ENCODE results near the gene CEP135.
A peak's percentile ranks its signal among the peaks of the same experiment; 100 is the strongest.
"Not testable (repeated sequence)": the region's sequence is repeated elsewhere in the genome, so short reads cannot be mapped to it uniquely, and the experiment has no call there.

CEP135 gene

DNA sequence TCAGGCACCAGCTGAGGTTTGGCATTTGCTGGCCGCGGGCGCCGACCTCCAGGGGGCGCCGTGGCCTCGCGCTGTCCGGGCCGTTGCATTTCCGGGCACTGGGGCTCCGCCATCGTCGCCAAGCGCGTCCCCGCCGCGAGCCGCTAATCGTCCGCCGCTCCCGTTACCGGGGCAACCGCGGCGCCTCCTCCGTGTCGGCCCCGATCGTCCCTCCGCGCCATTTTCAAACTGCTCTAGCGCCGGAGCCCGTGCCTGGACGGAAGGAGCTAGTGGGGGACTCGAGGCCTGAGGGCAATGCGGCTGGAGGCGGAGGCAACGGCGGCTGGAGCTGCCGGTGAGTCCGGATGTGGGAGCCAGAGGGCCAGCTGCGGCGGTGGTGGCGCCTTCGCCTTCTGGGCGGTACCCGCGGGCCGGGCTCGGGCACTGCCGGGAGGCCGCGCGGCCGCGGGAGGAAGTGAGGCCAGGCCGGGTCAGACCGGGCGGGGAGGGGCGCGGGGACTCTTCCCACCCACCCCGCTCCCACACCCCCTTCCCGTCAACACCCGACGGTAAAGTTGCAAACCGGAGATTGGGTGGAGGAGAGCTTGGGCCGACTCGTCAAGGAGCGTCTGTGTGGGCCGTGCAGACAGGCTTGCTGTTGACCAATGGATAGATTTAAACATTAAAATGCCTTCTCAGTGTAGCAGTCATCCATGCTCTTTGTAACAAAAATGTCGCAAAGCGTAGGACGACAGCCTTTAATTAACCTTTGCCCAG lies at the start of gene CEP135:
Gene CEP135 (plus strand): TSS at position 220 of the 756 bp plus-strand sequence. CDS start 3,186 bp downstream, outside the sequence.
- H3K4me3 ChIP-seq (ENCODE audit: low read depth, low read length): peak within 1 kb of the TSS; percentile 88

DNA sequence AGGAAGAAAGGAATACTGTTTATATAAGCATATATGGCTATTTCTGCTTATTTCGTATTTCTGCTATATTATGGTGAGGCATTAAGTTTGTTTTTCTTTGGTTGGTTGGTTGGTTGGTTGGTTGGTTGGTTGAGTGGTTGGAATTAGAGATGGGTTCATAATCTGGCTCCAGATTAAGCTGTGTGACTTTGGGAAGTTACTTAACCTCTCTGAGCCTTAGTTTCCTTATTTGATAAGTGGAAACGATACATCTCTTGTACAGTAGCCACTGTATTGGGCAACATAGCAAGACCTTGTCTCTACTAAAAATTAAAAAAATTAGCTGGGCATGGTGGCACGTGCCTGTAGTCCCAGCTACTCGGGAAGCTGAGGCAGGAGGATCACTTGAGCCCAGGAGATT lies 46.1 kb upstream of the CEP135 start:
- no peak overlapping the region for H3K4me3 ChIP-seq (ENCODE audit: low read depth, low read length)

- no peak overlapping the region for H3K4me3 ChIP-seq (ENCODE audit: low read depth, low read length)
Observed at GRCh38 chr4:55903577-55903976, 45.2 kb upstream of the CEP135 start.

DNA sequence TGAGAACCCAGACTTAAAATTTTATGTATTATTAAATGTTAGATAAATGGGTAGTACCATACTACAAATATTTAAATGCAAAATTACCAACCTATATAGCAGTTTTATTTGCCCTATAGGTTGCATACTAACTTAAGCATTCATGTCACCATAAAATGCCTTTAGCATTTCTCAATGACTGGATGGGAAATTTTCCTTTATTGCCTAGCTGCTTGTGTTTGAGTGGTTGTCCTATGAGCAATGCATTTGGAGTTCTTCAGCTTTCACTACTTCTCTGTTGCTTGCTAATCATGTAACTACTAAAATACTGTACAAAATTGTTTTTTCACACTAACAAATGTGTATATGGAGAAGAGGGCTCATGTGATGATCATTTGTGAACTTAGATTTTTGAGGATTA lies 44.2 kb upstream of the CEP135 start:
- H3K4me3 ChIP-seq (ENCODE audit: low read depth, low read length): no peak overlapping the region

- H3K4me3 ChIP-seq (ENCODE audit: low read depth, low read length): no peak overlapping the region
Observed at GRCh38 chr4:55906323-55906722, 42.4 kb upstream of the CEP135 start.

DNA sequence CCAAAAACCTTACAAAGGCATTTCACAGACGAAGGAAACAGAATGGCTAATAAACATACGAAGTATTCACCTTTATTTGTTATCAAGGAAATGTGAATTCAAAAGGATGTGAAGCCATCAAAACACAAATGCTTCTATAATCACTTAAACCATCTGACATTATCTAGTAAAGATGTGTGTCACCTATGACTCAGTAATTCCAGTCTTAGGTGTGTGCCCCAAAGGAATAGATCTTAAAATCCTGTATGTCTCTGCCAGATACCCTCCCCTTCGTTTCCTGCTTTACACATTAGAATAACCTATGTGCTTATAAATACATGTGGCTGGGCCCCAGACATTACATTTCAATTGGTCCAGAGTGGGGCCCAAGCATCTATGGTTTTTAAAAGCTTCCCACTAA lies 41.8 kb upstream of the CEP135 start:
- no peak overlapping the region for H3K4me3 ChIP-seq (ENCODE audit: low read depth, low read length)

DNA sequence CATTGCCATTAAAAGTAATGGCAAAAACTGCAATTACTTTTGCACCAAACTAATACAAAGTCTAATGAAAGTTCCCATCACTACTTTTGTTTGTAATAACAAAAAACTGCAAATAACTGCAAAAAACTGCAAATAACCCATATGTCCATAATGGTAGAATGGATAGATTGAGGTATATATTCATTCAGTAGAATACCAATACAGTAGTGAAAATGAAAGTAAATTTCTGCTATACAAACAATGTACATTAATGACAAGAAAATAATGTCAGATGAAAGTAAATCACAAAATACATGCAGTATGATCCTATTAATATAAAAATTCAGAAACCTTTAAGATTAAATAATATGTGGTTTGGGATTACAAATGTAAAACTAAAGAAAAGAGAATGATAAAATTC lies 41.3 kb upstream of the CEP135 start:
- no peak overlapping the region for H3K4me3 ChIP-seq (ENCODE audit: low read depth, low read length)

GRCh38 chr4:55910140-55910539 lies 38.6 kb upstream of the CEP135 start:
- no peak overlapping the region for H3K4me3 ChIP-seq (ENCODE audit: low read depth, low read length)

DNA sequence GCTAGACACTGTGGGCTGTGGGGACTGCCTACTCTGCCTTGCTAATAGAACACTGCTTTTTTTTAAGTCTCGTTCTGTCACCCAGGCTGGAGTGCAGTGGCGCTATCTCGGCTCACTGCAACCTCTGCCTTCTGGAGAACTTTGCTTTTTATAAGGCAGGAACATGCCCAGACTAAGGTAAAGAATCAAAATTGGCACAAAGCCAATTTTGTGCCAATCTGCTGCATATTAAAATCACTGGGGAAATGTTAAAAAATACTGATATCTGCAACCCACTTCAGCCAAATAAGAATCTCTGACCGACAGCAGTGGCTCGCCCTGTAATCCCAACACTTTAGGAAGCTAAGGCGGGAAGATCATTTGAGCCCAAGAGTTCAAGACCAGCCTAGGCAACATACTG lies 36.5 kb upstream of the CEP135 start:
- H3K4me3 ChIP-seq (ENCODE audit: low read depth, low read length): no peak overlapping the region

DNA sequence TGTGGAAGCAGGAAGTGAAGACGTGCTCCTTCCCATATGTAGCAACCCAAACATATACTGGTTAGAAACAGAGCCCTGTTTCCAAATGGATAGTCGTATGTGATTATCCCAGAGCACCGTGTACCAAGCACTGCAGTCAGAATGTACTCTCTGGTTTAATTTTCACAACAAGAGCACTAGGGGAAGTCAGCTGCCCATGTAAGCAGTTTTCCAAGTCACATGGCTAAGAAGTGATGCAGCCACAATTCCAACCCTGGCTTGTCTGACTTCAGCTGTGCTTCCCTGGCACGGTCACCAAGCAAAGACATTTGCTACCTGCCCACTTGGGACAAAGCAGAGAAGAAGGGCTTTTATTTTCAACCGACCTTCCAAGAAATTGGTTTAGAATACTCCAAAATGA lies 28.2 kb upstream of the CEP135 start:
- no peak overlapping the region for H3K4me3 ChIP-seq (ENCODE audit: low read depth, low read length)

DNA sequence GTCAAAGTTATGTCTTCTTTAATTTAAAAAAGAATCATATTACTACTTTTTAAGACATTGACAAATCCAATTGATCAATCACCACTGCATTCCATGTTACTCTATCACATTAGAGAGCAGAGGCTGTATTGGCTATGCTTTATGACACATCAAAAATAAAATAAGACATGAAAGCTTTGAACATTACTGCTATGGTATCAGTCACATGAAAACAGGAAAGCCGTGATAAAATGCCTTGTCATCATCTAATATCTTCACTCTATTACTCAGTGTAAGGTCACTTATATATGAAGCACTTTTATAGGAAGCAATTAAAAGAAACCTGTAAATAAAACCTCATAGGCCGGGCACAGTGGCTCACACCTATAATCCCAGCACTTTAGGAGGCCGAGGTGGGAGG lies 27.7 kb upstream of the CEP135 start:
- H3K4me3 ChIP-seq (ENCODE audit: low read depth, low read length): no peak overlapping the region

DNA sequence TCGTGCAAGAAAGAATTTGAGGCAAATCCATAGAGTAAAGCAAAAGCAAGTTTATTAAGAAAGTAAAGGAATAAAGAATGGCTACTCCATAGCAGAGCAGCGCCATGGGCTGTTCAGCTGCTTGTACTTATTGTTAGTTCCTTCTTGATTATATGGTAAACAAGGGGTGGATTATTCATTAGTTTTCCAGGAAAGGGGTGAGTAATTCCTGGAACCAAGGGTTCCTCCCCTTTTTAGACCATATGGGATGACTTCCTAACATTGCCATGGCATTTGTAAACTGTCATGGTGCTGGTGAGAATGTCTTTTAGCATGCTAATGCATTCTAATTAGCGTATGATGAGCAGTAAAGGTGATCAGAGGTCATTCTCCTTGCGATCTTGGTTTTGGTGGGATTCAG lies 23.5 kb upstream of the CEP135 start:
- no peak overlapping the region for H3K4me3 ChIP-seq (ENCODE audit: low read depth, low read length)

- H3K4me3 ChIP-seq (ENCODE audit: low read depth, low read length): no peak overlapping the region
Observed at GRCh38 chr4:55926610-55927009, 22.1 kb upstream of the CEP135 start.

DNA sequence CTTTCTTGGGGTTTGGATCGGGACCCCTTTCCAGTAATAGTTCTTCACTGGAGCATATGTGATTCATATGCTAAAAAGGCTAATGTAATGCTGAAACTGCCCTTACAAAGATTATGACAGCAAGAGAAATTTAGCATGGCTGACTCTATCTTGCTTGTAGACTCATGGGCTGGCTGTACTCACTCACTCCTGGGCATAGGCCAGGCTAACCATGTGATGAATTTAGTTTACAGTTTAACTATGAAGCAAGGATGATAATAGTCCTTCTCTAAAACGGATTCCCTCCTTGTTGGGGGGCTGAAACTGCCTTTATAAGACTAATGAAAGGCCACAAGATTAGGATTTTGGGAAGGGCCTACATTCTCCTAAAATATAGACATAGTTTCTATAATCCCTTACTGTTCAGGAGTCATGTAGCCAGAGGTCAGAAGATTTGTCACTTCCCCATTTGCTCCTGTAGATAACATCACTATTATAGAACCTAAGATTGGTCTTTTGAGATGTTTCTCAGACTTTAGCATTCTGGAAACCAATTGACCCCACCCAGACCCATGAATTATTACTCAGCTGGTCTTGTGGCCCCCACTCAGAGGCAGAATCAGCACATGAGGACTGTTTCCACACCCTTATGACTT lies 20.8 kb upstream of the CEP135 start:
- H3K4me3 ChIP-seq (ENCODE audit: low read depth, low read length): no peak overlapping the region

GRCh38 chr4:55928846-55929245 lies 19.9 kb upstream of the CEP135 start:
- no peak overlapping the region for H3K4me3 ChIP-seq (ENCODE audit: low read depth, low read length)

DNA sequence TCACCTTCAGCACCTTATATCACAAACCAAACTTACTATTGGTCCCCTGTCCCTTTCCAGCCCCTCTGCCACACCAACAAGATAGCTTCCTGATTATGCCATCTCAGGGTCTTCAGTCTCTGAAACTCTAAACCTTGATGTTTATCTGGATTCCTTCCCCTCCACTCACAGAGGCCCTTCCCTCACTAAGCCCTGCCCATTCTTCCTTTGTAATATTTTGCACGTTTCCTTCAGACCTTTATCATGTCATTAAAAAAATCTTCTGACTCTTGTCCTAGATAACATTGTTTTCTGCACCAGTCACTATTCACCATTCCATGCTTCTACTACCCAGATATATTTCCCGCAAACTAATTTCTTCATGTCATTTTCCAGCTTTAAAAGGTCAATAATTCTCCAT lies 17.7 kb upstream of the CEP135 start:
- no peak overlapping the region for H3K4me3 ChIP-seq (ENCODE audit: low read depth, low read length)

DNA sequence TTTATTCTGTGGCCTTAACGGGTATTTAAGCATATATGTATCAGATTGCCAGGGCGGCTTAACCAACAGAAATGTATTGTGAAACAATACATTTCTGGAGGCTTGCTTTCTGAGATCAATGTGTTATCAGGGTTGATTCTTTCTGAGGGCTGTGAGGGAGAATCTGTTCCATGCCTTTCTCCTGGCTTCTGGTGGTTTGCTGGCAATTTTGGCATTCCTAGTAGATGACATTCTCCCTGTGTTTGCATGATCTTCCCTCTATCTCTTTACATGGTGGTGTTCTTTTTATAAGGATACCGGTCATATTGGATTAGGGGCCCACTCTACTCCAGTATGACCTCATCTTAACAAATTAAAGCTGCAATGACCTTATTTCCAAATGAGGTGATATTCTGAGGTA lies 16.9 kb upstream of the CEP135 start:
- H3K4me3 ChIP-seq (ENCODE audit: low read depth, low read length): no peak overlapping the region

DNA sequence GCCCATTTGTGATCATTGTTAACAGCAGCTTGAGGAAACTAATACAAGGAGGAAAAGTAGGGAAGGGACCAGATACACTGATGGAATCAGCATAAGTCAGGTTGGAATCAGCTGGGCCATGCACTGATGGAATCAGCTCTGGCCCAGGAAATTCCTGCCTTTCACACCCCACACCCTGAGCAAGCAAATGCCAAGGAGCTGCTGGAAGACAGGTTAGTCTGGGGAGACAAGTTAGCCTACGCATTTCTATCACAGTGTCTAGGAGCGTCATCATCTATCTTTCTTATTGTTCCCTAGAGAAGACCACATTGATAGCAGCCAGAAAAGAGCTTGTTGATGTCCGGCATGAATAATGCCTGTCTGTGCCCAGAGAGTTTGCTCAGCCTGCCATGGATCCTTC lies 16.2 kb upstream of the CEP135 start:
- H3K4me3 ChIP-seq (ENCODE audit: low read depth, low read length): no peak overlapping the region

DNA sequence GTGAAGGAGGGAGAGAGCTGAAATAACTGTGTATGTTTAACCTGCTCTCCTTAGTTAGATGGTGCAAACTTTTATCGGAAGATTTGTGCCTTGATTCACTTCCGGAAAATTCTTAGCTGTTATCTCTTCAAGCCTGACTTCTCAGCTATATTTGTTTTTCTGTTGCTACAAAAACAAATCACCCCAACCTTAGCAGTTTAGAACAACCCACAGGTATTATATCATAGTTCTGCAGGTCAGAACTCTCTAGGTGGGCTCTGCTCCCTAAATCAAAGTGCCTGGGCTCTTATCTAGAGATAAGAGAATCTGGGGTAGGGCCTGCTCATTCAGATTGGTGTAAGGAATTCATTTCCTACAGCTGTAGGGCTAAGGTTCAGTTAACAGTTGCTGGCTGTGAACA lies 15.1 kb upstream of the CEP135 start:
- H3K4me3 ChIP-seq (ENCODE audit: low read depth, low read length): no peak overlapping the region

- H3K4me3 ChIP-seq (ENCODE audit: low read depth, low read length): not testable (repeated sequence)
Observed at GRCh38 chr4:55935907-55936306, 12.8 kb upstream of the CEP135 start.

- H3K4me3 ChIP-seq (ENCODE audit: low read depth, low read length): no peak overlapping the region
Observed at GRCh38 chr4:55938481-55938880, 10.3 kb upstream of the CEP135 start.

- H3K4me3 ChIP-seq (ENCODE audit: low read depth, low read length): no peak overlapping the region
Observed at GRCh38 chr4:55939421-55939820, 9.3 kb upstream of the CEP135 start.
